OCI-LY3 (cell line): ENCODE measurements around the gene TRIM26.
A peak's percentile ranks its signal among the peaks of the same experiment; 100 is the strongest.

Experiments used
- H2AFZ ChIP-seq: fragments of 200-600, 300-600 bp; shearing (Covaris generic); 2 replicates; pipeline ENCODE4 v1.6.0; 2014; ENCODE audit warnings: antibody characterized with exemption, low read depth, low read length
- H3K27ac ChIP-seq: fragments of 200-600, 300-600 bp; sonication (generic); 2 replicates; pipeline ENCODE4 v1.5.1; 2014; ENCODE audit warnings: mild to moderate bottlenecking, low read length, moderate library complexity, mixed read lengths
- H3K27me3 ChIP-seq: fragments of 200-600, 300-600 bp; sonication (generic); 2 replicates; pipeline ENCODE4 v1.6.1; 2014; ENCODE audit warnings: low read depth, low read length, mixed read lengths
- H3K36me3 ChIP-seq: fragments of 200-600, 300-600 bp; sonication (generic); replicated peaks from 2 replicates; pipeline ENCODE3; 2014; ENCODE audit warnings: low read depth, low read length, mixed read lengths
- H3K4me1 ChIP-seq: fragments of 300-600, 200-600 bp; sonication (generic); 2 replicates; pipeline ENCODE4 v1.6.1; 2014; ENCODE audit warnings: low read length, mixed read lengths
- H3K4me2 ChIP-seq: fragments of 200-600, 300-600 bp; sonication (generic); 2 replicates; pipeline ENCODE4 v1.6.1; 2014; ENCODE audit warnings: low read length, mixed read lengths
- H3K4me3 ChIP-seq: fragments of 300-600, 200-600 bp; sonication (generic); 2 replicates; pipeline ENCODE4 v1.5.1; 2014; ENCODE audit warnings: antibody characterized with exemption, mild to moderate bottlenecking, low read length, moderate library complexity
- H3K79me2 ChIP-seq: fragments of 300-600, 200-600 bp; shearing (Covaris generic); 2 replicates; pipeline ENCODE4 v1.6.1; 2014; ENCODE audit warnings: mild to moderate bottlenecking, low read length, mixed read lengths
- H3K9ac ChIP-seq: fragments of 300-600, 200-600 bp; shearing (Covaris generic); 2 replicates; pipeline ENCODE4 v1.6.0; 2014; ENCODE audit warnings: mild to moderate bottlenecking, low read length, moderate library complexity
- H3K9me3 ChIP-seq: fragments of 200-600, 300-600 bp; shearing (Covaris generic); 2 replicates; pipeline ENCODE4 v1.6.1; 2014; ENCODE audit warnings: low read length, mixed read lengths; ENCODE audit not compliant: insufficient read depth
- H4K20me1 ChIP-seq: fragments of 200-600, 300-600 bp; sonication (generic); 2 replicates; pipeline ENCODE4 v1.6.1; 2016; ENCODE audit warnings: low read length, mixed read lengths; ENCODE audit not compliant: insufficient read depth
- CTCF ChIP-seq: fragments of 200-600, 300-600 bp; sonication (generic); IDR thresholded peaks from 2 replicates; pipeline ENCODE4 v1.5.1; 2014; ENCODE audit warnings: antibody characterized with exemption, low read length, low read depth
- EZH2phosphoT487 ChIP-seq: fragments of 200-600 bp; shearing (Covaris generic); IDR thresholded peaks from 2 replicates; pipeline ENCODE4 v1.6.1; 2018; ENCODE audit warnings: antibody characterized with exemption, mixed run types, low read depth

Gene TRIM26

GRCh38 chr6:30204116-30204515, 9.1 kb downstream of the TRIM26 start:
- H3K79me2 ChIP-seq, result peaks cover 53% of the 10 kb centered on the region
- H3K4me2 ChIP-seq, result no peak overlapping the region
- peaks cover 21% of the 10 kb centered on the region for H3K36me3 ChIP-seq
- H3K9ac ChIP-seq, result no peak overlapping the region
- no peaks in the 10 kb centered on the region for H3K9me3 ChIP-seq
- no peak overlapping the region for H3K4me3 ChIP-seq
- peaks cover 55% of the 10 kb centered on the region for H4K20me1 ChIP-seq
- H3K27me3 ChIP-seq, result no peaks in the 10 kb centered on the region
- no peak overlapping the region for H3K27ac ChIP-seq
- H3K4me1 ChIP-seq, result peaks cover 17% of the 10 kb centered on the region
- no peak for TF ChIP-seq CTCF
- no peak for TF ChIP-seq EZH2phosphoT487
- H2AFZ ChIP-seq, result no peak overlapping the region

DNA sequence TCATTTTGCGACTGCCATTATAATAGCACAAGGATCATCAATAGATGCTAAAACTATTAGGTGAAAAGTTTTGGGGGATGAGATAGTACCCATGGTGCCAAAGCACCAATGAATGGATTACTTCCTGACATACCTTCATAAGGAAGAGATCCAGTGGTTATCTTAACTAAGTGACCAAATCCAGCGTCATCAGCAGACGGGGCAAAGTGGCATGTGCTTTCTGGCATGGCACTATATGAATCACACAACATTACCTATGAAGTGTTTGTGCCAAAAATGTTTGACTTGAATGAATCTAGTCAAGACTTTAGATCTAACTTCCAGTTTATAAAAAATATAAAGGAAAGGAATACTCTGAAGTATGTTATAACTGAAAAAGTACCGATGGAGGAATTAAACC, 10.8 kb downstream of the TRIM26 start:
- H3K9me3 ChIP-seq, result no peaks in the 10 kb centered on the region
- no peak overlapping the region for H3K27ac ChIP-seq
- TF ChIP-seq EZH2phosphoT487, result no peak
- no peak for TF ChIP-seq CTCF
- no peak overlapping the region for H3K4me2 ChIP-seq
- no peak overlapping the region for H3K4me3 ChIP-seq
- H3K36me3 ChIP-seq, result peaks cover 23% of the 10 kb centered on the region
- H3K27me3 ChIP-seq, result no peaks in the 10 kb centered on the region
- H3K9ac ChIP-seq, result no peak overlapping the region
- peaks cover 36% of the 10 kb centered on the region for H3K79me2 ChIP-seq
- peaks cover 39% of the 10 kb centered on the region for H4K20me1 ChIP-seq
- H2AFZ ChIP-seq, result no peak overlapping the region
- peaks cover 14% of the 10 kb centered on the region for H3K4me1 ChIP-seq

DNA sequence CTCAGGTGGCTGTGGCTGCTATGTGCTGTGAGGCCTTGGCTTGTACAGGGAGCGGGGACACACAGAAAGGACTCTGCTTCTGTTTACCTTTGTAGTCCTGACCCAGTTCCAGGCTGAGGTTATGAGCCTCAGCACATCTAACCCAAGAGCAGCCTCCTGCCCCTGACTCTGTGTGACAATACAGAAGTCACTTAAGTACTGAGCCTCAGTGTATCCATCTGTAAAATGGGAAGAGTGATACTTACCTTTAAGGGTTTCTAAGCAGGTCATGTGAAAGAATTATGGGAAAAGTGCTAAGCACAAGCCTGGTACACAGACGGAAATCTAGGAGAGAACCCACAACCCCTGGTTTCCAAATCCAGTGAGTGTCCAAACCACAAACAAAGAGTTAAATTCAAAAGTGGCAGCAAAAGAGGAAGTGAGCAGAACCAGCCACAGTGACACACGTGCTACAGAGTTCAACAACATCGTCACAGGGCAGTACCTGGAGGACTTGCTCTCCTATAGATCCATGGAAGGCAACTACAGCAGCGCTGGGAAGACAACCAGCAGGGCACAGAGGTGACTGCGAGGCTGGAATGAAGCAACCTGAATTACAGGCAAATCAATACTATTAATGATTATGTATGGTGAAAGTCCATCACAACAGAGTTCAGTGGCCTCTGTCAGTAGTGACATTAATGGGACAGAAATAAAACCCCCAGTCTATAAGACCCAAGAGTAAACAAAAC, 12.5 kb downstream of the TRIM26 start:
- Histone ChIP-seq H4K20me1 (peaks cover 23% of the 10 kb centered on the region), H3K4me2 (peak overlapping the region; percentile 57), H3K27me3 (no peaks in the 10 kb centered on the region), H3K79me2 (peaks cover 20% of the 10 kb centered on the region), H3K27ac (no peak overlapping the region), H3K9ac (no peak overlapping the region), H3K9me3 (no peaks in the 10 kb centered on the region), H3K36me3 (peaks cover 23% of the 10 kb centered on the region), H2AFZ (no peak overlapping the region), H3K4me1 (peaks cover 14% of the 10 kb centered on the region), H3K4me3 (no peak overlapping the region)
- TF ChIP-seq EZH2phosphoT487 (no peak), CTCF (no peak)

GRCh38 chr6:30198166-30199084, 14.8 kb downstream of the TRIM26 start:
- no peak overlapping the region for H3K4me2 ChIP-seq
- TF ChIP-seq CTCF (no peak), EZH2phosphoT487 (no peak)

More at GRCh38 chr6:30198166-30199084, 14.8 kb downstream of the TRIM26 start:
- peaks cover 14% of the 10 kb centered on the region for H3K4me1 ChIP-seq
- no peak overlapping the region for H3K27ac ChIP-seq
- H3K79me2 ChIP-seq, result peaks cover 5% of the 10 kb centered on the region; the same call in 1 of the 2 replicates
- no peaks in the 10 kb centered on the region for H3K9me3 ChIP-seq
- H3K27me3 ChIP-seq, result no peaks in the 10 kb centered on the region
- H2AFZ ChIP-seq, result no peak overlapping the region
- H4K20me1 ChIP-seq, result peaks cover 20% of the 10 kb centered on the region
- peaks cover 15% of the 10 kb centered on the region for H3K36me3 ChIP-seq
- H3K9ac ChIP-seq, result no peak overlapping the region
- H3K4me3 ChIP-seq, result no peak overlapping the region
